Endothelial cell of umbilical vein (primary cell): ENCODE results near the gene MMP2. TPM values are rescaled to one million over a fixed set of nuclear protein-coding genes. Genes with fewer than 3 reads are reported as not detected.

ENCODE experiments used
- BruUV-seq: library from RNA; stranded (reverse); fragments of 400-500 nt; replicated peaks from 2 replicates; lab custom pipeline; 2021; lab: Mats Ljungman, UMichigan
- CTCF ChIA-PET: fragments of 300-600, 350-600 bp; sonication (Branson Sonifier 250); formaldehyde crosslinking; loops from one replicate; lab custom pipeline; 2021; ENCODE audit warnings: antibody characterized with exemption, inconsistent platforms; lab: Charles Lee
- POLR2A ChIA-PET: fragments of 300-600, 350-600 bp; sonication (Branson Sonifier 250); formaldehyde crosslinking; loops from one replicate; lab custom pipeline; 2021; ENCODE audit warnings: antibody characterized with exemption, inconsistent platforms; lab: Charles Lee
- DNase-seq: peaks from one replicate; pipeline ENCODE4 v3.0.0-alpha.2; 2011; ENCODE audit warnings: low read depth, low spot score
- FAIRE-seq: peaks from 2 replicates; lab custom pipeline; 2011; peaks lifted over from hg19 to GRCh38; lab: Jason Lieb, UNC
- H2AFZ ChIP-seq: 2 replicates; pipeline ENCODE4 v1.6.0; 2012; ENCODE audit warnings: low read depth, low read length, control low read depth, inconsistent platforms
- H3K27ac ChIP-seq: 2 replicates; pipeline ENCODE4 v1.5.1; 2011; ENCODE audit warnings: low read depth, mild to moderate bottlenecking, control low read depth, low read length, moderate library complexity; ENCODE audit not compliant: insufficient read depth
- H3K27me3 ChIP-seq, 2 experiments: 2 replicates each; pipeline versions ENCODE4 v1.6.0 to v1.6.1; 2011; ENCODE audit warnings: low read length in 2 of 2, mixed read lengths in 1 of 2; ENCODE audit not compliant: control insufficient read depth in 2 of 2, insufficient read depth in 2 of 2
- H3K36me3 ChIP-seq, 2 experiments: 2 replicates in 1 of 2; 3 replicates in 1 of 2; pipeline ENCODE4 v1.5.1; 2011; ENCODE audit warnings: low read length in 2 of 2, mild to moderate bottlenecking in 1 of 2, moderate library complexity in 1 of 2; ENCODE audit not compliant: control insufficient read depth in 2 of 2, insufficient read depth in 2 of 2; ENCODE audit errors: extremely low read depth in 1 of 2
- H3K4me1 ChIP-seq: 3 replicates; pipeline ENCODE4 v1.5.1; 2011; ENCODE audit warnings: mild to moderate bottlenecking, low read length; ENCODE audit not compliant: control insufficient read depth, insufficient read depth; ENCODE audit errors: extremely low read depth
- H3K4me2 ChIP-seq: 2 replicates; pipeline ENCODE4 v1.6.1; 2011; ENCODE audit warnings: low read length, control low read depth, mixed read lengths; ENCODE audit not compliant: insufficient read depth
- H3K4me3 ChIP-seq, 3 experiments: fragments of 200-600 bp in 1 of 3; sonication (generic), shearing (Covaris generic) in 1 of 3; replicated peaks in 1 of 3; 2 replicates each; pipeline ENCODE4 v1.5.1; 2011 to 2016; ENCODE audit warnings: control low read depth in 3 of 3, low read length in 3 of 3, mild to moderate bottlenecking in 2 of 3, inconsistent platforms in 1 of 3, low read depth in 1 of 3, moderate library complexity in 1 of 3; ENCODE audit not compliant: insufficient read depth in 1 of 3
- H3K79me2 ChIP-seq: 2 replicates; pipeline ENCODE4 v1.6.0; 2012; ENCODE audit warnings: low read length, inconsistent platforms; ENCODE audit not compliant: control insufficient read depth, insufficient read depth
- H3K9ac ChIP-seq: replicated peaks from 2 replicates; pipeline ENCODE3; 2011; ENCODE audit warnings: low read length, control low read depth; ENCODE audit not compliant: insufficient read depth; ENCODE audit errors: extremely low read depth
- H3K9me1 ChIP-seq: replicated peaks from 3 replicates; pipeline ENCODE4 v1.6.0; 2011; ENCODE audit warnings: mild to moderate bottlenecking, low read length; ENCODE audit not compliant: control insufficient read depth, insufficient read depth; ENCODE audit errors: extremely low read depth
- H3K9me3 ChIP-seq: replicated peaks from 2 replicates; pipeline ENCODE4 v1.5.1; 2012; ENCODE audit warnings: low read length, inconsistent platforms; ENCODE audit not compliant: control insufficient read depth, insufficient read depth
- H4K20me1 ChIP-seq: replicated peaks from 2 replicates; pipeline ENCODE3; 2011; ENCODE audit warnings: mild to moderate bottlenecking, low read length; ENCODE audit not compliant: control insufficient read depth, insufficient read depth; ENCODE audit errors: extremely low read depth
- CTCF ChIP-seq, 2 donors: IDR thresholded peaks; 1 replicate in 1 of 2; 2 replicates in 1 of 2; pipeline ENCODE4 v1.5.1; 2011; ENCODE audit warnings: low read length in 2 of 2, mild to moderate bottlenecking in 2 of 2, moderate library complexity in 2 of 2, control low read depth in 1 of 2, inconsistent platforms in 1 of 2, low read depth in 1 of 2; ENCODE audit not compliant: insufficient read depth in 1 of 2; ENCODE audit errors: extremely low read depth in 1 of 2
- EZH2 ChIP-seq: IDR thresholded peaks from 2 replicates; pipeline ENCODE4 v1.6.1; 2012; ENCODE audit warnings: borderline replicate concordance, low read depth, mild to moderate bottlenecking, moderate library complexity, low read length, inconsistent platforms; ENCODE audit not compliant: severe bottlenecking
- FOS ChIP-seq: IDR thresholded peaks from 2 replicates; pipeline ENCODE4 v1.6.1; 2011; ENCODE audit warnings: mild to moderate bottlenecking, low read length, moderate library complexity, borderline replicate concordance; ENCODE audit not compliant: insufficient read depth
- GATA2 ChIP-seq: IDR thresholded peaks from 2 replicates; pipeline ENCODE4 v1.7.0; 2011; ENCODE audit warnings: low read depth, mild to moderate bottlenecking, moderate library complexity, mixed read lengths, low read length; ENCODE audit not compliant: insufficient read length, insufficient read depth
- JUN ChIP-seq: IDR thresholded peaks from 2 replicates; pipeline ENCODE4 v1.6.1; 2011; ENCODE audit warnings: borderline replicate concordance, low read depth; ENCODE audit not compliant: insufficient read length, insufficient read depth
- MAX ChIP-seq: IDR thresholded peaks from 2 replicates; pipeline ENCODE4 v1.6.1; 2011; ENCODE audit not compliant: insufficient read depth, insufficient read length
- POLR2AphosphoS5 ChIP-seq: IDR thresholded peaks from 2 replicates; pipeline ENCODE4 v1.6.1; 2012; ENCODE audit warnings: low read depth, mild to moderate bottlenecking, control low read depth, low read length, moderate library complexity; ENCODE audit not compliant: insufficient read depth
- dilution Hi-C: fragments of 300-500 bp; cut with MboI; formaldehyde crosslinking; loops from one replicate; pipeline ENCODE4 v1.15.0; 2019; ENCODE audit warnings: low sequenced_read_pairs; ENCODE audit not compliant: extremely low pct_ligation_motif_present
- intact Hi-C: fragments of 100-400 bp; cut with micrococcal nuclease; formaldehyde crosslinking; loops from one replicate; pipeline ENCODE4 v1.10.0; 2022
- polyA plus RNA-seq, 4 experiments: library from polyadenylated mRNA; depleted of rRNA in 3 of 4; stranded (reverse) in 3 of 4; unstranded in 1 of 4; fragments of >200 nt; gene quantifications; 2 replicates each; pipeline versions ENCODE4 v1.2.1 to v1.2.3, GENCODE V29; 2011 to 2012; ENCODE audit warnings: missing spikeins in 1 of 4
- total RNA-seq: library from RNA; stranded (reverse); gene quantifications from 2 replicates; pipeline ENCODE4 v1.2.3, GENCODE V29; 2021

Gene MMP2
- total and polyA plus RNA-seq, 2 donors (not counting 3 experiments of a cell fraction or from before 2014, with no cell fraction given), result 771 to 1,508 TPM

GRCh38 chr16:55526441-55526840, 47.4 kb downstream of the MMP2 start:
- Histone ChIP-seq H3K79me2 (peaks cover 9% of the 10 kb centered on the region), H3K27me3 (no peaks in the 10 kb centered on the region), H3K9me1 (peaks cover 2% of the 10 kb centered on the region), H3K27ac (peak overlapping the region; percentile 85), H3K4me1 (peaks cover 38% of the 10 kb centered on the region), H3K4me3 (peak overlapping the region in 1 of 3 experiments; percentile 17), H3K4me2 (peak overlapping the region; percentile 76), H3K9ac (peak overlapping the region; percentile 57), H3K9me3 (no peaks in the 10 kb centered on the region), H3K36me3 (peaks cover 5 to 17% of the 10 kb centered on the region in 2 experiments), H4K20me1 (no peaks in the 10 kb centered on the region), H2AFZ (no peak overlapping the region)
- no TSS peak for BruUV-seq
- CTCF ChIA-PET, result interaction anchor here (0.8 to 5.4 kb wide), 5 partner anchors 13 to 62 kb away, joined by 3 to 29 read pairs (median 4); no protein-coding TSS in a partner anchor
- dilution Hi-C loops (no loop called here), intact Hi-C loops (loop anchor here (1.0 to 2.0 kb wide), 3 partner anchors 16 to 26 kb away; no protein-coding TSS in a partner anchor)
- TF ChIP-seq JUN, result peak; percentile 86
- TF ChIP-seq FOS, result peak; percentile 65
- TF ChIP-seq POLR2AphosphoS5, result no peak
- DNase-seq (peak; percentile 87), FAIRE-seq (peak; percentile 66)
- POLR2A ChIA-PET, result no interaction called here

- POLR2A ChIA-PET, result no interaction called here
- FAIRE-seq (no peak), DNase-seq (no peak)
- H3K4me1 ChIP-seq, result peaks cover 38% of the 10 kb centered on the region
- peak overlapping the region; percentile 63 for H3K27ac ChIP-seq
- H3K9ac ChIP-seq, result no peak overlapping the region
- peaks cover 5 to 20% of the 10 kb centered on the region in 2 experiments for H3K36me3 ChIP-seq
- H3K4me3 ChIP-seq, result no peak overlapping the region
- dilution Hi-C loops, result no loop called here
- H3K9me1 ChIP-seq, result peaks cover 2% of the 10 kb centered on the region
- no peak overlapping the region for H3K4me2 ChIP-seq
- BruUV-seq, result no TSS peak
- H3K27me3 ChIP-seq, result no peaks in the 10 kb centered on the region
- H4K20me1 ChIP-seq, result no peaks in the 10 kb centered on the region
- no peak for TF ChIP-seq MAX
- no peak for TF ChIP-seq CTCF (IDR thresholded peaks at IDR 0.05; ENCODE audit: extremely low read depth in 1 of 2, insufficient read depth in 1 of 2, low read depth in 1 of 2, low read length in 2 of 2)
- TF ChIP-seq GATA2, result no peak
- no peak for TF ChIP-seq JUN
- TF ChIP-seq EZH2, result no peak
- TF ChIP-seq FOS, result no peak
- peaks cover 9% of the 10 kb centered on the region for H3K79me2 ChIP-seq
- no peak overlapping the region for H2AFZ ChIP-seq
- intact Hi-C loops, result loop anchor here (2.0 kb wide), 1 partner anchor 15 kb away; no protein-coding TSS in a partner anchor
- CTCF ChIA-PET, result interaction anchor here (1.1 to 5.4 kb wide), 6 partner anchors 9 to 63 kb away, joined by 3 to 29 read pairs (median 9); no protein-coding TSS in a partner anchor
- H3K9me3 ChIP-seq, result no peaks in the 10 kb centered on the region
These were observed 48.9 kb downstream of the MMP2 start for GRCh38 chr16:55527885-55528284.
